Neural cell (in vitro differentiated cells): ENCODE data around the gene PRTG.

Experiments
- CTCF ChIP-seq: fragments of 450-650 bp; IDR thresholded peaks from 2 replicates; pipeline ENCODE4 v1.5.1; 2014; ENCODE audit warnings: antibody characterized with exemption, mild to moderate bottlenecking, moderate library complexity; ENCODE audit not compliant: poor library complexity, severe bottlenecking
- EP300 ChIP-seq: fragments of 450-650 bp; conservative IDR thresholded peaks from 2 replicates; pipeline ENCODE4 v1.6.1; 2014; ENCODE audit warnings: antibody characterized with exemption, mild to moderate bottlenecking, moderate library complexity; ENCODE audit not compliant: poor library complexity, severe bottlenecking
- EZH2 ChIP-seq: fragments of 200-600, 300-800 bp; shearing (Covaris generic), sonication (generic); IDR thresholded peaks from 2 replicates; pipeline ENCODE4 v1.6.1; 2014; ENCODE audit warnings: antibody characterized with exemption, low read length, borderline replicate concordance, mild to moderate bottlenecking; ENCODE audit not compliant: insufficient read depth, poor library complexity, severe bottlenecking
- POLR2AphosphoS5 ChIP-seq: IDR thresholded peaks from 2 replicates; pipeline ENCODE4 v1.6.1; 2012
- RAD21 ChIP-seq: fragments of 450-650 bp; conservative IDR thresholded peaks from 2 replicates; pipeline ENCODE4 v1.6.1; 2014; ENCODE audit warnings: antibody characterized with exemption, mild to moderate bottlenecking, moderate library complexity
- SMC3 ChIP-seq: fragments of 450-650 bp; conservative IDR thresholded peaks from 2 replicates; pipeline ENCODE4 v1.6.1; 2014; ENCODE audit warnings: antibody characterized with exemption, mild to moderate bottlenecking, moderate library complexity; ENCODE audit not compliant: poor library complexity

GRCh38 chr15:55740981-55741832 is 1.7 kb downstream of the PRTG start:
- no peak for TF ChIP-seq CTCF
- no peak for TF ChIP-seq RAD21
- TF ChIP-seq EP300, result no peak
- TF ChIP-seq POLR2AphosphoS5, result no peak
- TF ChIP-seq SMC3, result no peak
- no peak for TF ChIP-seq EZH2
